K562 (cell line): ENCODE results near the gene NLRP9. TPM values are rescaled to one million over a fixed set of nuclear protein-coding genes. Genes with fewer than 3 reads are reported as not detected.

Source experiments
- ATAC-seq: fragments of 200-7000 bp; cut with Tn5 transposase; 3 replicates; pipeline ENCODE4 v1.9.1; 2020; ENCODE audit warnings: moderate library complexity
- BruUV-seq: library from RNA; stranded (reverse); fragments of 400-500 nt; replicated peaks from 2 replicates; lab custom pipeline; 2021; lab: Mats Ljungman, UMichigan
- CTCF ChIA-PET: fragments of 300-600 bp; formaldehyde crosslinking; extraction: SDS; loops from one replicate; lab custom pipeline; 2021; ENCODE audit warnings: low intra/inter-chr PET ratio; lab: Yijun Ruan, JAX
- POLR2A ChIA-PET: fragments of 300-600, 350-650 bp; sonication (Branson Sonifier 250); formaldehyde crosslinking; extraction: SDS; loops from one replicate; lab custom pipeline; 2021; ENCODE audit warnings: antibody characterized with exemption, inconsistent platforms; lab: Yijun Ruan, JAX
- DNase-seq, 4 experiments: peaks; one replicate each; pipeline versions ENCODE4 v3.0.0 to v3.0.0-alpha.2; 2011 to 2018; ENCODE audit warnings: low spot score in 3 of 4, mixed read lengths in 3 of 4; ENCODE audit errors: extremely low read depth in 1 of 4
- FAIRE-seq: peaks from 2 replicates; lab custom pipeline; 2011; peaks lifted over from hg19 to GRCh38; lab: Jason Lieb, UNC
- H2AFZ ChIP-seq: 2 replicates; pipeline ENCODE4 v1.6.0; 2011; ENCODE audit warnings: low read depth, low read length, control low read depth, inconsistent platforms
- H3K27ac ChIP-seq: fragments of 200-600 bp; 3 replicates; pipeline ENCODE4 v1.8.0; 2011; ENCODE audit warnings: low read depth, mild to moderate bottlenecking, control low read depth, inconsistent platforms, low read length, moderate library complexity, mixed read lengths; ENCODE audit errors: extremely low read depth
- H3K27me3 ChIP-seq, 2 experiments: fragments of 300-600 bp in 1 of 2; 2 replicates in 1 of 2; 3 replicates in 1 of 2; pipeline versions ENCODE4 v1.6.0 to v1.8.0; 2011; ENCODE audit warnings: inconsistent platforms in 2 of 2, low read length in 2 of 2, mild to moderate bottlenecking in 1 of 2, mixed read lengths in 1 of 2, moderate library complexity in 1 of 2; ENCODE audit not compliant: control insufficient read depth in 2 of 2, insufficient read depth in 2 of 2
- H3K36me3 ChIP-seq: fragments of 300-600 bp; 3 replicates; pipeline ENCODE4 v1.8.0; 2011; ENCODE audit warnings: mild to moderate bottlenecking, low read length, inconsistent platforms; ENCODE audit not compliant: control insufficient read depth, insufficient read depth
- H3K4me1 ChIP-seq, 2 experiments: fragments of 200-600 bp in 1 of 2; replicated peaks in 1 of 2; 2 replicates in 1 of 2; 3 replicates in 1 of 2; pipeline versions ENCODE4 v1.5.1 to v1.8.0; 2011; ENCODE audit warnings: inconsistent platforms in 2 of 2, low read length in 2 of 2, mild to moderate bottlenecking in 1 of 2, mixed read lengths in 1 of 2, moderate library complexity in 1 of 2; ENCODE audit not compliant: control insufficient read depth in 2 of 2, insufficient read depth in 2 of 2
- H3K4me2 ChIP-seq: 2 replicates; pipeline ENCODE4 v1.6.1; 2011; ENCODE audit warnings: low read length, control low read depth, inconsistent platforms, mixed read lengths; ENCODE audit not compliant: insufficient read depth
- H3K4me3 ChIP-seq: fragments of 200-600 bp; sonication (generic), shearing (Covaris generic); 2 replicates; pipeline ENCODE4 v1.5.1; 2016; ENCODE audit warnings: control low read depth, inconsistent platforms
- H3K79me2 ChIP-seq: fragments of 200-600 bp; 3 replicates; pipeline ENCODE4 v1.8.0; 2011; ENCODE audit warnings: low read length, inconsistent platforms; ENCODE audit not compliant: control insufficient read depth, insufficient read depth
- H3K9ac ChIP-seq, 2 experiments: 2 replicates each; pipeline versions ENCODE4 v1.6.0 to v1.6.1; 2011; ENCODE audit warnings: low read depth in 2 of 2, low read length in 2 of 2, control low read depth in 1 of 2, inconsistent platforms in 1 of 2, mild to moderate bottlenecking in 1 of 2, mixed read lengths in 1 of 2; ENCODE audit not compliant: insufficient read depth in 1 of 2
- H3K9me1 ChIP-seq: one replicate; pipeline ENCODE4 v1.6.0; 2011; ENCODE audit warnings: inconsistent platforms, mild to moderate bottlenecking, low read length, moderate library complexity; ENCODE audit not compliant: control insufficient read depth, insufficient read depth
- H3K9me3 ChIP-seq: replicated peaks from 2 replicates; pipeline ENCODE4 v1.5.1; 2011; ENCODE audit warnings: low read depth, low read length, inconsistent platforms; ENCODE audit not compliant: control insufficient read depth, insufficient read depth
- H4K20me1 ChIP-seq: replicated peaks from 2 replicates; pipeline ENCODE4 v1.6.1; 2011; ENCODE audit warnings: low read length, inconsistent platforms, mixed read lengths; ENCODE audit not compliant: control insufficient read depth, insufficient read depth
- CAMTA2 ChIP-seq: fragments of 250-450 bp; sonication (Bioruptor Pico); conservative IDR thresholded peaks from 2 replicates; pipeline ENCODE4 v1.5.1; 2022
- DACH1 ChIP-seq: fragments of 450-650 bp; IDR thresholded peaks from 2 replicates; pipeline ENCODE4 v1.6.1; 2018; ENCODE audit not compliant: partially characterized antibody
- FUS ChIP-seq: fragments of 200-400 bp; formaldehyde crosslinking; optimal IDR thresholded peaks from 2 replicates; pipeline ENCODE3; 2017; ENCODE audit warnings: low read depth, low read length
- HEY1 ChIP-seq: fragments of 250-450 bp; sonication (Bioruptor Pico); IDR thresholded peaks from 2 replicates; pipeline ENCODE4 v1.5.0; 2020; ENCODE audit warnings: mild to moderate bottlenecking, moderate library complexity, borderline replicate concordance
- POLR2G ChIP-seq: fragments of 200-400 bp; formaldehyde crosslinking; IDR thresholded peaks from 2 replicates; pipeline ENCODE4 v1.6.1; 2017; ENCODE audit warnings: low read depth, mild to moderate bottlenecking, antibody characterized with exemption, low read length, moderate library complexity
- SIN3A ChIP-seq, 2 experiments: fragments of 150-350 bp in 1 of 2; IDR thresholded peaks; 2 replicates each; pipeline ENCODE4 v1.6.1; 2011 to 2016; ENCODE audit warnings: borderline replicate concordance in 2 of 2, low read depth in 2 of 2, low read length in 2 of 2, mild to moderate bottlenecking in 2 of 2, moderate library complexity in 2 of 2; ENCODE audit not compliant: control insufficient read depth in 1 of 2
- ZNF830 ChIP-seq: fragments of 250-450 bp; sonication (Bioruptor Pico); IDR thresholded peaks from 2 replicates; pipeline ENCODE4 v1.5.0; 2021; ENCODE audit warnings: mild to moderate bottlenecking
- WGBS: fragments of 100-300 bp; shearing (Covaris generic); methylation state at CpG from one replicate; pipeline ENCODE4 v1.1.6; 2016; ENCODE audit warnings: low coverage, mixed read lengths; ENCODE audit not compliant: insufficient coverage; ENCODE audit errors: missing lambda C conversion rate; 5-methylcytosine and 5-hydroxymethylcytosine counted together
- in situ Hi-C: fragments of 300-500 bp; cut with MboI; formaldehyde crosslinking; loops from 4 replicates; pipeline ENCODE4 v1.15.0; 2018; ENCODE audit warnings: inconsistent platforms, mixed read lengths
- intact Hi-C: fragments of 100-400 bp; cut with micrococcal nuclease; formaldehyde crosslinking; loops from 2 replicates; pipeline ENCODE4 v1.14.2; 2022
- polyA plus RNA-seq, 8 experiments: library from polyadenylated mRNA; depleted of rRNA in 4 of 8; stranded (reverse) in 5 of 8; unstranded in 3 of 8; fragments of >200 nt; fragmentation: Nextera tagmentation in 2 of 8; fragmentation: Illumina TruSeq in 1 of 8; extraction: Ambion mirVana in 2 of 8; extraction: Trizol in 1 of 8; gene quantifications; 2 replicates each; pipeline versions ENCODE4 v1.2.1 to v1.2.3, GENCODE V29; 2011 to 2014; ENCODE audit warnings: inconsistent platforms in 1 of 8, missing spikeins in 1 of 8
- total RNA-seq, 7 experiments: library from RNA; depleted of rRNA in 6 of 7; stranded (reverse); fragments of >200 nt in 6 of 7; fragmentation: Illumina TruSeq in 2 of 7; extraction: Trizol in 2 of 7; gene quantifications; 2 replicates each; pipeline versions ENCODE4 v1.2.1 to v1.2.3, GENCODE V29; 2011 to 2021; ENCODE audit warnings: low replicate concordance in 1 of 7
- TF ChIP-seq, protein P1 (sequence below), 2 experiments: fragments of 450-650 bp in 1 of 2; IDR thresholded peaks; 2 replicates each; pipeline ENCODE4 v1.6.1; 2011 to 2017; ENCODE audit warnings: low read depth in 2 of 2, antibody characterized with exemption in 1 of 2, borderline replicate concordance in 1 of 2, low read length in 1 of 2, mild to moderate bottlenecking in 1 of 2, mixed read lengths in 1 of 2; ENCODE audit not compliant: control insufficient read depth in 1 of 2
- TF ChIP-seq, protein P2 (sequence below): sonication (generic); formaldehyde crosslinking; IDR thresholded peaks from 2 replicates; pipeline ENCODE4 v1.8.1; 2023; ENCODE audit warnings: mild to moderate bottlenecking, missing genetic modification reagents
- TF ChIP-seq, protein P3 (sequence below): fragments of 250-450 bp; sonication (Bioruptor Pico); IDR thresholded peaks from 2 replicates; pipeline ENCODE4 v1.5.1; 2021; ENCODE audit warnings: mild to moderate bottlenecking
- TF ChIP-seq, protein P4 (sequence below): fragments of 200-800 bp; sonication (Bioruptor generic); IDR thresholded peaks from 2 replicates; pipeline ENCODE4 v1.6.1; 2017; ENCODE audit warnings: missing genetic modification characterization, missing compliant biosample characterization

NLRP9 gene
- total and polyA plus RNA-seq, 9 of the 15 experiments (the other 6 are each of a cell fraction or from before 2014, with no cell fraction given) = not detected

GRCh38 chr19:55688422-55689218 lies 49.6 kb downstream of the NLRP9 start:
- ATAC-seq (peak; percentile 83), DNase-seq (peak; percentile 59 to 71 (median 65)), FAIRE-seq (peak; percentile 26)
- Histone ChIP-seq H3K9me1 (no peaks in the 10 kb centered on the region), H3K9ac (peak overlapping the region in 1 of 2 experiments; percentile 45; a peak in 2 of 4 replicates), H2AFZ (no peak overlapping the region), H3K79me2 (peaks cover 18% of the 10 kb centered on the region), H3K36me3 (peaks cover 91% of the 10 kb centered on the region; the same call in 2 of the 3 replicates), H3K4me1 (peaks cover 0 to 59% of the 10 kb centered on the region in 2 experiments; a peak in 3 of 5 replicates), H3K27me3 (no peaks in the 10 kb centered on the region), H3K27ac (no peak overlapping the region), H4K20me1 (peaks cover 39% of the 10 kb centered on the region), H3K4me3 (no peak overlapping the region), H3K4me2 (no peak overlapping the region), H3K9me3 (no peaks in the 10 kb centered on the region)
- ChIA-PET CTCF (no interaction called here), POLR2A (interaction anchor here (0.5 kb wide), 1 partner anchor 34 kb away, joined by 4 read pairs; no protein-coding TSS in a partner anchor)
- WGBS = 61% methylated on average over 18 of the region's 27 CpGs
- in situ Hi-C loops (no loop called here), intact Hi-C loops (no loop called here)
- no TSS peak for BruUV-seq
- TF ChIP-seq, protein P1, sequence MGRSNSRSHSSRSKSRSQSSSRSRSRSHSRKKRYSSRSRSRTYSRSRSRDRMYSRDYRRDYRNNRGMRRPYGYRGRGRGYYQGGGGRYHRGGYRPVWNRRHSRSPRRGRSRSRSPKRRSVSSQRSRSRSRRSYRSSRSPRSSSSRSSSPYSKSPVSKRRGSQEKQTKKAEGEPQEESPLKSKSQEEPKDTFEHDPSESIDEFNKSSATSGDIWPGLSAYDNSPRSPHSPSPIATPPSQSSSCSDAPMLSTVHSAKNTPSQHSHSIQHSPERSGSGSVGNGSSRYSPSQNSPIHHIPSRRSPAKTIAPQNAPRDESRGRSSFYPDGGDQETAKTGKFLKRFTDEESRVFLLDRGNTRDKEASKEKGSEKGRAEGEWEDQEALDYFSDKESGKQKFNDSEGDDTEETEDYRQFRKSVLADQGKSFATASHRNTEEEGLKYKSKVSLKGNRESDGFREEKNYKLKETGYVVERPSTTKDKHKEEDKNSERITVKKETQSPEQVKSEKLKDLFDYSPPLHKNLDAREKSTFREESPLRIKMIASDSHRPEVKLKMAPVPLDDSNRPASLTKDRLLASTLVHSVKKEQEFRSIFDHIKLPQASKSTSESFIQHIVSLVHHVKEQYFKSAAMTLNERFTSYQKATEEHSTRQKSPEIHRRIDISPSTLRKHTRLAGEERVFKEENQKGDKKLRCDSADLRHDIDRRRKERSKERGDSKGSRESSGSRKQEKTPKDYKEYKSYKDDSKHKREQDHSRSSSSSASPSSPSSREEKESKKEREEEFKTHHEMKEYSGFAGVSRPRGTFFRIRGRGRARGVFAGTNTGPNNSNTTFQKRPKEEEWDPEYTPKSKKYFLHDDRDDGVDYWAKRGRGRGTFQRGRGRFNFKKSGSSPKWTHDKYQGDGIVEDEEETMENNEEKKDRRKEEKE (IDR thresholded peaks at IDR 0.05; ENCODE audit: borderline replicate concordance in 1 of 2, control insufficient read depth in 1 of 2, low read depth in 2 of 2, low read length in 1 of 2) = no peak
- TF ChIP-seq ZNF830 (CRISPR knock-in tag) (no peak), CAMTA2 (no peak), FUS (no peak), DACH1 (peak; percentile 61), POLR2G (0 out of 2 replicates have a peak, but pooled peaks have one; percentile 14), HEY1 (CRISPR knock-in tag) (no peak), SIN3A (IDR thresholded peaks at IDR 0.05; ENCODE audit: borderline replicate concordance in 2 of 2, control insufficient read depth in 1 of 2, low read depth in 2 of 2, low read length in 2 of 2) (peak in 1 of 2 experiments; percentile 64; a peak in 1 of 4 replicates)
- TF ChIP-seq, protein P2, sequence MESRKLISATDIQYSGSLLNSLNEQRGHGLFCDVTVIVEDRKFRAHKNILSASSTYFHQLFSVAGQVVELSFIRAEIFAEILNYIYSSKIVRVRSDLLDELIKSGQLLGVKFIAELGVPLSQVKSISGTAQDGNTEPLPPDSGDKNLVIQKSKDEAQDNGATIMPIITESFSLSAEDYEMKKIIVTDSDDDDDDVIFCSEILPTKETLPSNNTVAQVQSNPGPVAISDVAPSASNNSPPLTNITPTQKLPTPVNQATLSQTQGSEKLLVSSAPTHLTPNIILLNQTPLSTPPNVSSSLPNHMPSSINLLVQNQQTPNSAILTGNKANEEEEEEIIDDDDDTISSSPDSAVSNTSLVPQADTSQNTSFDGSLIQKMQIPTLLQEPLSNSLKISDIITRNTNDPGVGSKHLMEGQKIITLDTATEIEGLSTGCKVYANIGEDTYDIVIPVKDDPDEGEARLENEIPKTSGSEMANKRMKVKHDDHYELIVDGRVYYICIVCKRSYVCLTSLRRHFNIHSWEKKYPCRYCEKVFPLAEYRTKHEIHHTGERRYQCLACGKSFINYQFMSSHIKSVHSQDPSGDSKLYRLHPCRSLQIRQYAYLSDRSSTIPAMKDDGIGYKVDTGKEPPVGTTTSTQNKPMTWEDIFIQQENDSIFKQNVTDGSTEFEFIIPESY (CRISPR knock-in tag) = peak; percentile 97
- TF ChIP-seq, protein P3, sequence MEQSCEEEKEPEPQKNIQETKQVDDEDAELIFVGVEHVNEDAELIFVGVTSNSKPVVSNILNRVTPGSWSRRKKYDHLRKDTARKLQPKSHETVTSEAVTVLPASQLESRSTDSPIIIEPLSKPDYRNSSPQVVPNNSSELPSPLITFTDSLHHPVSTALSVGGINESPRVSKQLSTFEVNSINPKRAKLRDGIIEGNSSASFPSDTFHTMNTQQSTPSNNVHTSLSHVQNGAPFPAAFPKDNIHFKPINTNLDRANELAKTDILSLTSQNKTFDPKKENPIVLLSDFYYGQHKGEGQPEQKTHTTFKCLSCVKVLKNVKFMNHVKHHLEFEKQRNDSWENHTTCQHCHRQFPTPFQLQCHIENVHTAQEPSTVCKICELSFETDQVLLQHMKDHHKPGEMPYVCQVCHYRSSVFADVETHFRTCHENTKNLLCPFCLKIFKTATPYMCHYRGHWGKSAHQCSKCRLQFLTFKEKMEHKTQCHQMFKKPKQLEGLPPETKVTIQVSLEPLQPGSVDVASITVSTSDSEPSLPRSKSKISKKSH (CRISPR knock-in tag) = no peak
- TF ChIP-seq, protein P4, sequence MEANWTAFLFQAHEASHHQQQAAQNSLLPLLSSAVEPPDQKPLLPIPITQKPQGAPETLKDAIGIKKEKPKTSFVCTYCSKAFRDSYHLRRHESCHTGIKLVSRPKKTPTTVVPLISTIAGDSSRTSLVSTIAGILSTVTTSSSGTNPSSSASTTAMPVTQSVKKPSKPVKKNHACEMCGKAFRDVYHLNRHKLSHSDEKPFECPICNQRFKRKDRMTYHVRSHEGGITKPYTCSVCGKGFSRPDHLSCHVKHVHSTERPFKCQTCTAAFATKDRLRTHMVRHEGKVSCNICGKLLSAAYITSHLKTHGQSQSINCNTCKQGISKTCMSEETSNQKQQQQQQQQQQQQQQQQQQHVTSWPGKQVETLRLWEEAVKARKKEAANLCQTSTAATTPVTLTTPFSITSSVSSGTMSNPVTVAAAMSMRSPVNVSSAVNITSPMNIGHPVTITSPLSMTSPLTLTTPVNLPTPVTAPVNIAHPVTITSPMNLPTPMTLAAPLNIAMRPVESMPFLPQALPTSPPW (CRISPR knock-in tag) = peak; percentile 48
